Sigmoid colon (tissue), 7 donors: Measurements from ENCODE around the gene USP49. TPM values are rescaled to one million over a fixed set of nuclear protein-coding genes. Genes with fewer than 3 reads are reported as not detected.

Source experiments
- DNase-seq: peaks from one replicate; pipeline ENCODE4 v3.0.0-alpha.2; 2019
- H3K27ac ChIP-seq, 4 donors: fragments of 200-600 bp; sonication (generic); one replicate each; pipeline ENCODE4 v1.5.1; 2016 to 2019; ENCODE audit warnings: mild to moderate bottlenecking in 1 of 4
- H3K27me3 ChIP-seq, 3 donors: fragments of 200-600 bp; sonication (generic); one replicate each; pipeline ENCODE4 v1.5.1; 2019; ENCODE audit warnings: mild to moderate bottlenecking in 1 of 3
- H3K36me3 ChIP-seq, 4 donors: fragments of 200-600 bp; sonication (generic); one replicate each; pipeline ENCODE4 v1.5.1; 2016 to 2019
- H3K4me1 ChIP-seq, 4 donors: fragments of 200-600 bp; sonication (generic); one replicate each; pipeline ENCODE4 v1.5.1; 2017 to 2019
- H3K4me3 ChIP-seq, 4 donors: fragments of 200-600 bp; sonication (generic); one replicate each; pipeline ENCODE4 v1.5.1; 2017 to 2019; ENCODE audit warnings: mild to moderate bottlenecking in 2 of 4, moderate library complexity in 1 of 4
- H3K9me3 ChIP-seq, 4 donors: fragments of 200-600 bp in 3 of 4; sonication (generic) in 3 of 4; one replicate each; pipeline versions ENCODE4 v1.5.1 to v1.6.1; 2013 to 2019
- CTCF ChIP-seq, 4 experiments: fragments of 450-650 bp in 3 of 4; fragments of 200-600 bp in 1 of 4; IDR thresholded peaks; one replicate each; pipeline ENCODE4 v1.5.1; 2016 to 2019; ENCODE audit warnings: antibody characterized with exemption in 4 of 4, mild to moderate bottlenecking in 3 of 4, moderate library complexity in 2 of 4
- EP300 ChIP-seq, 4 donors: sonication (generic); formaldehyde crosslinking; IDR thresholded peaks; one replicate each; pipeline ENCODE4 v1.6.1; 2017; ENCODE audit warnings: antibody characterized with exemption in 4 of 4
- POLR2A ChIP-seq, 2 donors: fragments of 450-650 bp; IDR thresholded peaks; one replicate each; pipeline ENCODE4 v1.6.1; 2016; ENCODE audit warnings: antibody characterized with exemption in 2 of 2, mild to moderate bottlenecking in 2 of 2, moderate library complexity in 2 of 2
- POLR2AphosphoS5 ChIP-seq, 4 donors: sonication (generic); formaldehyde crosslinking; IDR thresholded peaks; one replicate each; pipeline ENCODE4 v1.6.1; 2017; ENCODE audit warnings: antibody characterized with exemption in 4 of 4
- WGBS, 2 donors: extraction: QIAGEN DNeasy Blood & Tissue Kit; methylation state at CpG; one replicate each; pipeline ENCODE4 v1.1.7; 2013; 5-methylcytosine and 5-hydroxymethylcytosine counted together
- intact Hi-C: fragments of 100-400 bp; cut with DNase I; formaldehyde crosslinking; loops from one replicate; pipeline ENCODE4 v1.15.1; 2023
- polyA plus RNA-seq, 3 donors: library from polyadenylated mRNA; stranded (reverse); fragments of 200-250 nt; gene quantifications; one replicate each; pipeline ENCODE4 v1.2.3, GENCODE V29; 2013
- total RNA-seq, 4 donors: library from RNA; depleted of rRNA; stranded (reverse); fragments of >200 nt; gene quantifications; one replicate each; pipeline ENCODE4 v1.1.0, GENCODE V29; 2016
- donor health status: healthy with polysubstance abuse.
- donor health status: Bipolar disorder and iron deficiency.
- donor health status: healthy.

The USP49 gene
- total and polyA plus RNA-seq, 7 donors, result 0.23 to 10.0 (median 2.1) TPM

- H3K27me3 ChIP-seq, result no peaks in the 10 kb centered on the region
- no peaks in the 10 kb centered on the region for H3K9me3 ChIP-seq
- H3K27ac ChIP-seq, result no peak overlapping the region
- no peaks in the 10 kb centered on the region for H3K4me1 ChIP-seq
- TF ChIP-seq POLR2AphosphoS5 (IDR thresholded peaks at IDR 0.05) (no peak), CTCF (IDR thresholded peaks at IDR 0.05) (no peak), EP300 (IDR thresholded peaks at IDR 0.05) (no peak), POLR2A (IDR thresholded peaks at IDR 0.05) (no peak)
- WGBS, 2 donors, result 89 to 91% methylated on average over 6 of the region's 6 CpGs
- H3K4me3 ChIP-seq, result no peak overlapping the region
- H3K36me3 ChIP-seq, result no peaks in the 10 kb centered on the region
- DNase-seq, result no peak
- intact Hi-C loops, result no loop called here
Measured at GRCh38 chr6:41757271-41757670, 137.9 kb downstream of the USP49 start.

GRCh38 chr6:41756354-41756753 lies 138.8 kb downstream of the USP49 start:
- H3K27me3 ChIP-seq, result no peaks in the 10 kb centered on the region
- intact Hi-C loops, result no loop called here
- DNase-seq, result no peak
- 56 to 84% methylated on average over 13 of the region's 13 CpGs for WGBS, 2 donors
- H3K4me3 ChIP-seq, result no peak overlapping the region
- TF ChIP-seq EP300 (IDR thresholded peaks at IDR 0.05), result no peak
- TF ChIP-seq CTCF (IDR thresholded peaks at IDR 0.05), result no peak
- no peak for TF ChIP-seq POLR2A (IDR thresholded peaks at IDR 0.05)
- TF ChIP-seq POLR2AphosphoS5 (IDR thresholded peaks at IDR 0.05), result no peak
- H3K4me1 ChIP-seq, result no peaks in the 10 kb centered on the region
- H3K27ac ChIP-seq, result no peak overlapping the region
- no peaks in the 10 kb centered on the region for H3K36me3 ChIP-seq
- H3K9me3 ChIP-seq, result no peaks in the 10 kb centered on the region

GRCh38 chr6:41755895-41756294 lies 139.3 kb downstream of the USP49 start:
- no peak for TF ChIP-seq POLR2A (IDR thresholded peaks at IDR 0.05)
- no peak for TF ChIP-seq CTCF (IDR thresholded peaks at IDR 0.05)
- TF ChIP-seq EP300 (IDR thresholded peaks at IDR 0.05), result no peak
- TF ChIP-seq POLR2AphosphoS5 (IDR thresholded peaks at IDR 0.05), result no peak

GRCh38 chr6:41750374-41750773 lies 144.8 kb downstream of the USP49 start:
- intact Hi-C loops, result no loop called here
- H3K27ac ChIP-seq, result no peak overlapping the region
- WGBS, 2 donors, result 99% methylated on average over 3 of the region's 3 CpGs

More at GRCh38 chr6:41755895-41756294, 139.3 kb downstream of the USP49 start:
- Histone ChIP-seq H3K4me3 (no peak overlapping the region), H3K27me3 (no peaks in the 10 kb centered on the region), H3K4me1 (no peaks in the 10 kb centered on the region), H3K36me3 (no peaks in the 10 kb centered on the region), H3K27ac (no peak overlapping the region), H3K9me3 (no peaks in the 10 kb centered on the region)
- intact Hi-C loops, result no loop called here
- 68 to 82% methylated on average over 4 of the region's 4 CpGs for WGBS, 2 donors
- DNase-seq, result no peak

More at GRCh38 chr6:41750374-41750773, 144.8 kb downstream of the USP49 start:
- H3K27me3 ChIP-seq, result no peaks in the 10 kb centered on the region
- DNase-seq, result no peak
- H3K4me1 ChIP-seq, result no peaks in the 10 kb centered on the region
- H3K4me3 ChIP-seq, result no peak overlapping the region
- no peak for TF ChIP-seq POLR2A (IDR thresholded peaks at IDR 0.05)
- no peak for TF ChIP-seq CTCF (IDR thresholded peaks at IDR 0.05)
- no peak for TF ChIP-seq EP300 (IDR thresholded peaks at IDR 0.05)
- no peak for TF ChIP-seq POLR2AphosphoS5 (IDR thresholded peaks at IDR 0.05)
- no peaks in the 10 kb centered on the region for H3K9me3 ChIP-seq
- H3K36me3 ChIP-seq, result no peaks in the 10 kb centered on the region
